WTC11 (cell line): ENCODE data around the gene KDR. TPM values are rescaled to one million over a fixed set of nuclear protein-coding genes. Genes with fewer than 3 reads are reported as not detected.

ENCODE experiments used
- ATAC-seq: fragments of 200-7000 bp; cut with Tn5 transposase; 2 replicates; pipeline ENCODE4 v1.10.0; 2021; ENCODE audit warnings: mild to moderate bottlenecking, moderate library complexity
- CTCF ChIA-PET: fragments of 300-600 bp; sonication (Branson Sonifier 250); formaldehyde crosslinking; loops from one replicate; lab custom pipeline; 2021; ENCODE audit warnings: antibody characterized with exemption; lab: Charles Lee
- POLR2A ChIA-PET: fragments of 350-600 bp; sonication (Branson Sonifier 250); formaldehyde crosslinking; loops from one replicate; lab custom pipeline; 2021; ENCODE audit warnings: antibody characterized with exemption; lab: Charles Lee
- DNase-seq: peaks from one replicate; pipeline ENCODE4 v3.0.0; 2021; ENCODE audit warnings: low spot score
- H3K27ac Mint-ChIP-seq: 2 replicates; pipeline ENCODE4 v1.8.0; 2021; ENCODE audit warnings: mixed read lengths
- H3K27me3 Mint-ChIP-seq: 2 replicates; pipeline ENCODE4 v1.8.0; 2021; ENCODE audit warnings: low read depth, mild to moderate bottlenecking, moderate library complexity, mixed read lengths
- H3K36me3 Mint-ChIP-seq: 2 replicates; pipeline ENCODE4 v1.8.0; 2021; ENCODE audit warnings: mixed read lengths
- H3K4me1 Mint-ChIP-seq: 2 replicates; pipeline ENCODE4 v1.8.0; 2022; ENCODE audit warnings: mixed read lengths
- H3K4me3 Mint-ChIP-seq: 2 replicates; pipeline ENCODE4 v1.8.0; 2021; ENCODE audit warnings: mild to moderate bottlenecking, moderate library complexity, mixed read lengths
- H3K9me3 Mint-ChIP-seq: 2 replicates; pipeline ENCODE4 v1.8.0; 2021; ENCODE audit warnings: mixed read lengths
- CBFB ChIP-seq: sonication (generic); formaldehyde crosslinking; IDR thresholded peaks from 2 replicates; pipeline ENCODE4 v1.8.1; 2022; ENCODE audit warnings: mild to moderate bottlenecking, low read depth, missing genetic modification reagents
- E2F1 ChIP-seq: sonication (generic); formaldehyde crosslinking; IDR thresholded peaks from 2 replicates; pipeline ENCODE4 v1.8.0; 2022; ENCODE audit warnings: mild to moderate bottlenecking, missing genetic modification reagents
- ESRRA ChIP-seq: sonication (generic); formaldehyde crosslinking; IDR thresholded peaks from 2 replicates; pipeline ENCODE4 v1.8.1; 2022; ENCODE audit warnings: mild to moderate bottlenecking, missing genetic modification reagents, borderline replicate concordance
- ETV6 ChIP-seq: sonication (generic); formaldehyde crosslinking; IDR thresholded peaks from 2 replicates; pipeline ENCODE4 v1.8.1; 2022; ENCODE audit warnings: mild to moderate bottlenecking, missing genetic modification reagents
- FOXK1 ChIP-seq: sonication (generic); formaldehyde crosslinking; IDR thresholded peaks from 2 replicates; pipeline ENCODE4 v1.8.0; 2022; ENCODE audit warnings: mild to moderate bottlenecking, moderate library complexity, missing genetic modification reagents
- GTF2I ChIP-seq: fragments of 250-450 bp; sonication (Bioruptor Pico); conservative IDR thresholded peaks from 2 replicates; pipeline ENCODE4 v1.4.0; 2021; ENCODE audit warnings: mild to moderate bottlenecking
- HMGA2 ChIP-seq: fragments of 250-450 bp; sonication (Bioruptor Pico); IDR thresholded peaks from 2 replicates; pipeline ENCODE4 v1.4.0; 2021; ENCODE audit warnings: mild to moderate bottlenecking, moderate library complexity
- NR1H2 ChIP-seq: sonication (generic); formaldehyde crosslinking; IDR thresholded peaks from 2 replicates; pipeline ENCODE4 v1.9.0; 2021; ENCODE audit warnings: mild to moderate bottlenecking, moderate library complexity, missing genetic modification reagents
- STAT6 ChIP-seq: sonication (generic); formaldehyde crosslinking; conservative IDR thresholded peaks from 2 replicates; pipeline ENCODE4 v1.8.1; 2023; ENCODE audit warnings: mild to moderate bottlenecking, low read depth, missing genetic modification reagents, moderate library complexity
- TEAD4 ChIP-seq: sonication (generic); formaldehyde crosslinking; IDR thresholded peaks from 2 replicates; pipeline ENCODE4 v1.8.0; 2022; ENCODE audit warnings: mild to moderate bottlenecking, missing genetic modification reagents
- ZNF232 ChIP-seq: sonication (generic); formaldehyde crosslinking; IDR thresholded peaks from 2 replicates; pipeline ENCODE4 v1.8.0; 2022; ENCODE audit warnings: mild to moderate bottlenecking, missing genetic modification reagents
- ZNF416 ChIP-seq: fragments of 250-450 bp; sonication (Bioruptor Pico); IDR thresholded peaks from 2 replicates; pipeline ENCODE4 v1.9.0; 2021; ENCODE audit warnings: mild to moderate bottlenecking, inconsistent platforms
- ZNF425 ChIP-seq: fragments of 250-450 bp; sonication (Bioruptor Pico); conservative IDR thresholded peaks from 2 replicates; pipeline ENCODE4 v1.9.0; 2021; ENCODE audit warnings: mild to moderate bottlenecking
- ZNF671 ChIP-seq: fragments of 250-450 bp; sonication (Bioruptor Pico); IDR thresholded peaks from 2 replicates; pipeline ENCODE4 v1.8.0; 2021; ENCODE audit warnings: mild to moderate bottlenecking
- total RNA-seq: library from RNA; stranded (reverse); gene quantifications from 3 replicates; pipeline ENCODE4 v1.2.3, GENCODE V29; 2021
- TF ChIP-seq, protein P1 (sequence below): sonication (generic); formaldehyde crosslinking; IDR thresholded peaks from 2 replicates; pipeline ENCODE4 v1.8.1; 2022; ENCODE audit warnings: mild to moderate bottlenecking, missing genetic modification reagents, moderate library complexity, borderline replicate concordance
- TF ChIP-seq, protein P2 (sequence below): sonication (generic); formaldehyde crosslinking; IDR thresholded peaks from 2 replicates; pipeline ENCODE4 v1.8.0; 2022; ENCODE audit warnings: mild to moderate bottlenecking, missing genetic modification reagents
- TF ChIP-seq, protein P3 (sequence below): sonication (generic); formaldehyde crosslinking; conservative IDR thresholded peaks from 2 replicates; pipeline ENCODE4 v1.8.1; 2022; ENCODE audit warnings: mild to moderate bottlenecking, missing genetic modification reagents
- TF ChIP-seq, protein P4 (sequence below): sonication (generic); formaldehyde crosslinking; IDR thresholded peaks from 2 replicates; pipeline ENCODE4 v1.8.0; 2022; ENCODE audit warnings: mild to moderate bottlenecking, missing genetic modification reagents

KDR gene
- total RNA-seq, 1 experiment from 2014 or later = 80.8 TPM

- TF ChIP-seq TEAD4 (CRISPR knock-in tag) = no peak
- TF ChIP-seq NR1H2 (CRISPR knock-in tag) = no peak
Observed at GRCh38 chr4:55159851-55160250, 34.5 kb upstream of the KDR start (continued).

DNA sequence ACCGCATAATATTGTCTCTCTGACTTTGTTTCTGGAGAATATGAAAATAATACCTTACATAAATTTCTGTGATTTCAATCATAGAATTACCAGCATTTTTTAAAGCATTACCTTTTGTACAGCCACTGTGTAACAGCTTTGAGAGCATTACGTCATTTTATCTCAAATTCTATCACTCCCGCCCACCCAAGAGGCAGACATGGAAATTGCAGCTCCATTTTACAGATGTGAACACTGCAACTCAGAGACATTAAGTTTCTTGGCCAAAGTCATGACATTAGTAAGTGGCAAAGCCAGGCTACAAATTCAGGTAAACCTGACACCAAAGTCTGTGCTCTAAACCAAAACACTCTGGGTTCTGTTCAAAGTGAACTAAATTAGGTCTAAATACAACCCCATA is 33.6 kb upstream of the KDR start:
- Mint-ChIP-seq H3K27me3 (peaks cover 12% of the 10 kb centered on the region), H3K9me3 (no peaks in the 10 kb centered on the region), H3K36me3 (no peaks in the 10 kb centered on the region), H3K27ac (no peak overlapping the region), H3K4me3 (no peak overlapping the region), H3K4me1 (peaks cover 9% of the 10 kb centered on the region; the same call in 1 of the 2 replicates)
- DNase-seq (no peak), ATAC-seq (no peak)
- ChIA-PET POLR2A (interaction anchor here (0.7 to 0.9 kb wide), 2 partner anchors 11 to 33 kb away, joined by 3 read pairs; partner anchors contain the start of gene KDR), CTCF (interaction anchor here (0.5 to 4.9 kb wide), 7 partner anchors 11 to 790 kb away, joined by 3 to 25 read pairs (median 3); no protein-coding TSS in a partner anchor)
- no peak for TF ChIP-seq STAT6 (CRISPR knock-in tag)
- TF ChIP-seq, protein P1, sequence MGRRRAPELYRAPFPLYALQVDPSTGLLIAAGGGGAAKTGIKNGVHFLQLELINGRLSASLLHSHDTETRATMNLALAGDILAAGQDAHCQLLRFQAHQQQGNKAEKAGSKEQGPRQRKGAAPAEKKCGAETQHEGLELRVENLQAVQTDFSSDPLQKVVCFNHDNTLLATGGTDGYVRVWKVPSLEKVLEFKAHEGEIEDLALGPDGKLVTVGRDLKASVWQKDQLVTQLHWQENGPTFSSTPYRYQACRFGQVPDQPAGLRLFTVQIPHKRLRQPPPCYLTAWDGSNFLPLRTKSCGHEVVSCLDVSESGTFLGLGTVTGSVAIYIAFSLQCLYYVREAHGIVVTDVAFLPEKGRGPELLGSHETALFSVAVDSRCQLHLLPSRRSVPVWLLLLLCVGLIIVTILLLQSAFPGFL (CRISPR knock-in tag) = no peak
- no peak for TF ChIP-seq CBFB (CRISPR knock-in tag)
- no peak for TF ChIP-seq HMGA2
- no peak for TF ChIP-seq GTF2I (CRISPR knock-in tag)
- no peak for TF ChIP-seq ZNF416
- TF ChIP-seq, protein P2, sequence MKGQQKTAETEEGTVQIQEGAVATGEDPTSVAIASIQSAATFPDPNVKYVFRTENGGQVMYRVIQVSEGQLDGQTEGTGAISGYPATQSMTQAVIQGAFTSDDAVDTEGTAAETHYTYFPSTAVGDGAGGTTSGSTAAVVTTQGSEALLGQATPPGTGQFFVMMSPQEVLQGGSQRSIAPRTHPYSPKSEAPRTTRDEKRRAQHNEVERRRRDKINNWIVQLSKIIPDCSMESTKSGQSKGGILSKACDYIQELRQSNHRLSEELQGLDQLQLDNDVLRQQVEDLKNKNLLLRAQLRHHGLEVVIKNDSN (CRISPR knock-in tag) = no peak
- no peak for TF ChIP-seq ZNF232
- TF ChIP-seq ESRRA (CRISPR knock-in tag) = no peak
- no peak for TF ChIP-seq FOXK1 (CRISPR knock-in tag)
- TF ChIP-seq, protein P3, sequence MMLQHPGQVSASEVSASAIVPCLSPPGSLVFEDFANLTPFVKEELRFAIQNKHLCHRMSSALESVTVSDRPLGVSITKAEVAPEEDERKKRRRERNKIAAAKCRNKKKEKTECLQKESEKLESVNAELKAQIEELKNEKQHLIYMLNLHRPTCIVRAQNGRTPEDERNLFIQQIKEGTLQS (CRISPR knock-in tag) = no peak

- ATAC-seq = peak; percentile 96
- H3K27ac Mint-ChIP-seq = no peak overlapping the region
- CTCF ChIA-PET = interaction anchor here (0.6 to 4.9 kb wide), 4 partner anchors 12 to 28 kb away, joined by 3 to 25 read pairs (median 4); no protein-coding TSS in a partner anchor
- POLR2A ChIA-PET = interaction anchor here (0.6 to 1.0 kb wide), 2 partner anchors 25 to 484 kb away, joined by 3 read pairs; no protein-coding TSS in a partner anchor
- peaks cover 12% of the 10 kb centered on the region for H3K27me3 Mint-ChIP-seq
- no peaks in the 10 kb centered on the region for H3K36me3 Mint-ChIP-seq
- H3K4me1 Mint-ChIP-seq = peaks cover 9% of the 10 kb centered on the region; the same call in 1 of the 2 replicates
- peak overlapping the region; percentile 62 for H3K4me3 Mint-ChIP-seq
- peak; percentile 62 for DNase-seq
- no peak for TF ChIP-seq FOXK1 (CRISPR knock-in tag)
- TF ChIP-seq, protein P4, sequence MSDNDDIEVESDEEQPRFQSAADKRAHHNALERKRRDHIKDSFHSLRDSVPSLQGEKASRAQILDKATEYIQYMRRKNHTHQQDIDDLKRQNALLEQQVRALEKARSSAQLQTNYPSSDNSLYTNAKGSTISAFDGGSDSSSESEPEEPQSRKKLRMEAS (CRISPR knock-in tag) = peak; percentile 40; the same call in 1 of the 2 replicates
- peaks cover 10% of the 10 kb centered on the region for H3K9me3 Mint-ChIP-seq
Observed at GRCh38 chr4:55157559-55158277, 32.3 kb upstream of the KDR start.

- POLR2A ChIA-PET = no interaction called here
- no peak for ATAC-seq
- CTCF ChIA-PET = no interaction called here
- H3K4me1 Mint-ChIP-seq = peaks cover 9% of the 10 kb centered on the region; the same call in 1 of the 2 replicates
- no peak overlapping the region for H3K27ac Mint-ChIP-seq
- H3K9me3 Mint-ChIP-seq = peaks cover 16% of the 10 kb centered on the region
- no peak overlapping the region for H3K4me3 Mint-ChIP-seq
- DNase-seq = no peak
- peaks cover 12% of the 10 kb centered on the region for H3K27me3 Mint-ChIP-seq
- H3K36me3 Mint-ChIP-seq = no peaks in the 10 kb centered on the region
- TF ChIP-seq ETV6 (CRISPR knock-in tag) = no peak
- no peak for TF ChIP-seq ZNF671
- no peak for TF ChIP-seq ZNF425
- TF ChIP-seq NR1H2 (CRISPR knock-in tag) = no peak
- no peak for TF ChIP-seq ESRRA (CRISPR knock-in tag)
- TF ChIP-seq E2F1 (CRISPR knock-in tag) = no peak
Observed at GRCh38 chr4:55154933-55155332, 29.5 kb upstream of the KDR start.
